MCF 10A (cell line): ENCODE measurements around the gene WFIKKN1. TPM values are rescaled to one million over a fixed set of nuclear protein-coding genes. Genes with fewer than 3 reads are reported as not detected.

Experiments
- BruUV-seq: library from RNA; stranded (reverse); fragments of 400-500 nt; replicated peaks from 2 replicates; lab custom pipeline; 2021; lab: Mats Ljungman, UMichigan
- CTCF ChIA-PET: fragments of 300-600 bp; sonication (Branson Sonifier 250); formaldehyde crosslinking; extraction: SDS; loops from one replicate; lab custom pipeline; 2021; ENCODE audit warnings: antibody characterized with exemption, inconsistent platforms; lab: Yijun Ruan, JAX
- POLR2A ChIA-PET: fragments of 300-600, 350-650 bp; sonication (Branson Sonifier 250); formaldehyde crosslinking; extraction: SDS; loops from one replicate; lab custom pipeline; 2020; ENCODE audit warnings: antibody characterized with exemption, inconsistent platforms; lab: Yijun Ruan, JAX
- DNase-seq: peaks from one replicate; pipeline ENCODE4 v3.0.0-alpha.2; 2018; ENCODE audit not compliant: unreplicated experiment
- H3K27ac Mint-ChIP-seq: one replicate; pipeline ENCODE4 v1.8.0; 2022; ENCODE audit warnings: mild to moderate bottlenecking, low read depth, mixed read lengths; ENCODE audit not compliant: unreplicated experiment
- H3K27me3 Mint-ChIP-seq: one replicate; pipeline ENCODE4 v1.8.0; 2022; ENCODE audit warnings: mixed read lengths; ENCODE audit not compliant: insufficient read depth, unreplicated experiment
- H3K36me3 Mint-ChIP-seq: one replicate; pipeline ENCODE4 v1.8.0; 2022; ENCODE audit warnings: mild to moderate bottlenecking, moderate library complexity, mixed read lengths; ENCODE audit not compliant: insufficient read depth, unreplicated experiment
- H3K4me1 Mint-ChIP-seq: one replicate; pipeline ENCODE4 v1.8.0; 2022; ENCODE audit warnings: mixed read lengths; ENCODE audit not compliant: insufficient read depth, unreplicated experiment
- H3K4me3 Mint-ChIP-seq: one replicate; pipeline ENCODE4 v1.8.0; 2022; ENCODE audit warnings: mild to moderate bottlenecking, moderate library complexity, mixed read lengths; ENCODE audit not compliant: unreplicated experiment
- H3K9me3 Mint-ChIP-seq: one replicate; pipeline ENCODE4 v1.8.0; 2022; ENCODE audit warnings: mixed read lengths; ENCODE audit not compliant: unreplicated experiment
- CTCF ChIP-seq: fragments of 200-600 bp; IDR thresholded peaks from one replicate; pipeline ENCODE4 v1.8.0; 2022; ENCODE audit warnings: antibody characterized with exemption, mild to moderate bottlenecking; ENCODE audit not compliant: unreplicated experiment
- intact Hi-C: fragments of 100-400 bp; cut with micrococcal nuclease; formaldehyde crosslinking; loops from 2 replicates; pipeline ENCODE4 v1.14.1; 2022
- total RNA-seq: library from RNA; stranded (reverse); gene quantifications from 2 replicates; pipeline ENCODE4 v1.2.3, GENCODE V29; 2022

WFIKKN1 gene
- total RNA-seq, 1 experiment from 2014 or later, result 0.14 TPM

GRCh38 chr16:586645-587590 lies 43.9 kb upstream of the WFIKKN1 start:
- peaks cover 13% of the 10 kb centered on the region for H3K4me1 Mint-ChIP-seq
- no peaks in the 10 kb centered on the region for H3K27me3 Mint-ChIP-seq
- no peak for DNase-seq
- ChIA-PET CTCF (interaction anchor here (1.1 kb wide), 2 partner anchors 8 to 64 kb away, joined by 3 read pairs; no protein-coding TSS in a partner anchor), POLR2A (interaction anchor here (0.7 to 3.9 kb wide), 14 partner anchors 9 to 163 kb away, joined by 3 to 23 read pairs (median 6); partner anchors contain the start of genes JMJD8, MCRIP2, METTL26 and PIGQ)
- no TSS peak for BruUV-seq
- no peaks in the 10 kb centered on the region for H3K9me3 Mint-ChIP-seq
- peak overlapping the region; percentile 96 for H3K27ac Mint-ChIP-seq
- peak overlapping the region; percentile 91 for H3K4me3 Mint-ChIP-seq
- intact Hi-C loops, result loop anchor here (5.0 kb wide), 1 partner anchor 195 kb away; no protein-coding TSS in a partner anchor
- TF ChIP-seq CTCF, result no peak
- H3K36me3 Mint-ChIP-seq, result peaks cover 46% of the 10 kb centered on the region

DNA sequence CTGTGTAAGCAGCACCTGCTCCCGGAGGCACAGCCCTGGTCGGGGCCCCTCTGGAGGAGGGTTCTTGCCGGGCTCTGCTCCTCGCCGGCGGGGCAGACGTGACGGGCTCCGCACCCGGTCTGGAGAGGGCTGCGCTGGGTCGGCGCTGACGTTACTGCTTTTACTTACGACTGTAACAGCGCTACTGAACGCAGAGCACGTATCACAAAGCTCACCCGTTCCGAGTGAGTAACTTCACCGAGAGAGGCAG lies 42.2 kb upstream of the WFIKKN1 start:
- no TSS peak for BruUV-seq
- intact Hi-C loops, result loop anchor here (1.0 to 5.0 kb wide), 3 partner anchors 34 to 196 kb away; partner anchors contain the start of gene WDR90
- Mint-ChIP-seq H3K9me3 (no peaks in the 10 kb centered on the region), H3K4me1 (peaks cover 30% of the 10 kb centered on the region), H3K27me3 (no peaks in the 10 kb centered on the region), H3K4me3 (peak overlapping the region; percentile 91), H3K27ac (peak overlapping the region; percentile 96), H3K36me3 (peaks cover 49% of the 10 kb centered on the region)
- ChIA-PET POLR2A (interaction anchor here (0.8 to 3.9 kb wide), 16 partner anchors 11 to 165 kb away, joined by 3 to 23 read pairs (median 5); partner anchors contain the start of genes CAPN15, JMJD8, MCRIP2 and METTL26), CTCF (interaction anchor here (0.7 kb wide), 3 partner anchors 45 to 227 kb away, joined by 3 read pairs; no protein-coding TSS in a partner anchor)
- peak; percentile 44 for DNase-seq
- TF ChIP-seq CTCF, result no peak

DNA sequence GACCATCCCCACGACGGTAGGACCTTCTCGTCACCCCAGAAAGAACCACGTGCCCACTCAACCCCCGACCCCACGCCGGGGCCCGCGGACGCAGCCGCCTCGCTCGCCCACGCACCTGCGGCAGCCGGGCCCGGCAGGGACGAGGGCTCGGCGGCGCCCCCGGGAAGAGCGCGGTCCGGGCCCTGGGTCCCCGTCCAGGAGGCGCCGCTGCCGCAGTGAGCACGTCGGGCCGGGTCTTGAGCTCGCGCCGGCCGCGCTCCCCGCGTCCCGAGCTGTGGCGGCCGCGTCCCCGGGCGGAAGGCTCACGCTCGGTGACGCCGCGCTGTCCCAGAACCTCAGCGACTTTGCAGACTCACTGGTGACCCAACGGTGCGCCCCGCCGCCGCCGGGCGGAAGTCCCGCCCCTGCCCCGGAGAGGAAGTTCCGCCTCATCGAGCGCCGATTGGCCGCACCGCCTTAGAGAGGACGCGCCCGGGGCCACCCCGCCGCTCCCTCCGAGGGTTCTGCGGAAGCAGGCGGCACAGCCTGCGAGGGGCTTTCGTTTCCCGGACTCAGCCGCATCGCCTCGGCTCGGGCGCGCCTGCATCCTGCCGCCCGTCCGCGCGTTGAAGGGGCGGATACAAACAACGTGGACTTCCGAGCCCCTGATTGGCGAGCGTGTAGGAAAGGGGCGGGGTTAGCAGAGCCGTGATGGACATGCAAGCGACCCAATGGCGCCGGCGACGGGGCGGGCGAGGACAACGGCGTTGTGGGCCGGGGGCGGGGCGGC lies 41.7 kb upstream of the WFIKKN1 start:
- Mint-ChIP-seq H3K9me3 (no peaks in the 10 kb centered on the region), H3K27me3 (no peaks in the 10 kb centered on the region), H3K4me1 (peaks cover 35% of the 10 kb centered on the region), H3K4me3 (peak overlapping the region; percentile 91), H3K27ac (peak overlapping the region; percentile 96), H3K36me3 (peaks cover 54% of the 10 kb centered on the region)
- TF ChIP-seq CTCF, result no peak
- ChIA-PET POLR2A (interaction anchor here (0.8 to 3.9 kb wide), 13 partner anchors 9 to 165 kb away, joined by 3 to 23 read pairs (median 7); partner anchors contain the start of genes MCRIP2, METTL26, PIGQ and RHOT2), CTCF (interaction anchor here (0.7 kb wide), 2 partner anchors 45 to 164 kb away, joined by 3 read pairs; no protein-coding TSS in a partner anchor)
- BruUV-seq, result no TSS peak
- intact Hi-C loops, result loop anchor here (1.0 to 5.0 kb wide), 3 partner anchors 33 to 197 kb away; partner anchors contain the start of gene WDR90
- DNase-seq, result peak; percentile 94
